ENCODE data around the gene DPH5. TPM values are rescaled to one million over a fixed set of nuclear protein-coding genes. Genes with fewer than 3 reads are reported as not detected.

DPH5 gene
- total RNA-seq, 1 experiment from 2014 or later: 23.8 TPM

DNA sequence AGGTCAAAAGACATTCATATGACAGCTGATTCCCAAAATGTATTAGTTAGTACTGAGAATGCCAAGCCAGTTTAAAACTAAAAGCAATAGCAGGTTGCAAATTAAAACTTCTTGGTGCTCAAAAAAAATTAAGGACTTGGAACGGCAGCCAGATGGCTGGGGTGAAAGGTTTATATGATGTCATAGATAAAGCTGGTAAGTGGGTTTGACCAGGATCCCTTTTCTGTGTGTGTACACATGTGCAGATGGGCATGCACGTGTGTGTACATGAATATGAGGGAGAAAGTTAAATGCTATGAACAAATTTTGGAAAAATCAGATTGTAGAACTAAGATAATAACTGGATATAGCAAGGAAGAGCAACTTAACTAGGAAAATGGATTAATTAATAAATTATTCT is 39.1 kb upstream of the DPH5 start:
- TF ChIP-seq, protein P1, sequence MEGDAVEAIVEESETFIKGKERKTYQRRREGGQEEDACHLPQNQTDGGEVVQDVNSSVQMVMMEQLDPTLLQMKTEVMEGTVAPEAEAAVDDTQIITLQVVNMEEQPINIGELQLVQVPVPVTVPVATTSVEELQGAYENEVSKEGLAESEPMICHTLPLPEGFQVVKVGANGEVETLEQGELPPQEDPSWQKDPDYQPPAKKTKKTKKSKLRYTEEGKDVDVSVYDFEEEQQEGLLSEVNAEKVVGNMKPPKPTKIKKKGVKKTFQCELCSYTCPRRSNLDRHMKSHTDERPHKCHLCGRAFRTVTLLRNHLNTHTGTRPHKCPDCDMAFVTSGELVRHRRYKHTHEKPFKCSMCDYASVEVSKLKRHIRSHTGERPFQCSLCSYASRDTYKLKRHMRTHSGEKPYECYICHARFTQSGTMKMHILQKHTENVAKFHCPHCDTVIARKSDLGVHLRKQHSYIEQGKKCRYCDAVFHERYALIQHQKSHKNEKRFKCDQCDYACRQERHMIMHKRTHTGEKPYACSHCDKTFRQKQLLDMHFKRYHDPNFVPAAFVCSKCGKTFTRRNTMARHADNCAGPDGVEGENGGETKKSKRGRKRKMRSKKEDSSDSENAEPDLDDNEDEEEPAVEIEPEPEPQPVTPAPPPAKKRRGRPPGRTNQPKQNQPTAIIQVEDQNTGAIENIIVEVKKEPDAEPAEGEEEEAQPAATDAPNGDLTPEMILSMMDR (IDR thresholded peaks at IDR 0.05; ENCODE audit: insufficient read depth in 1 of 2, low read depth in 1 of 2, low read length in 1 of 2, severe bottlenecking in 1 of 2, unreplicated experiment in 1 of 2): no peak
- POLR2A ChIA-PET: no interaction called here
- Mint-ChIP-seq H3K4me1 (ENCODE audit: low read depth, unreplicated experiment) (no peaks in the 10 kb centered on the region), H3K9me3 (ENCODE audit: unreplicated experiment) (no peaks in the 10 kb centered on the region), H3K36me3 (ENCODE audit: insufficient read depth, unreplicated experiment) (no peaks in the 10 kb centered on the region), H3K27ac (ENCODE audit: unreplicated experiment) (no peak overlapping the region), H3K27me3 (ENCODE audit: insufficient read depth, unreplicated experiment) (peaks cover 6% of the 10 kb centered on the region), H3K4me3 (ENCODE audit: unreplicated experiment) (no peak overlapping the region)
- H3K4me1 ChIP-seq: no peaks in the 10 kb centered on the region
- H3K4me3 ChIP-seq (ENCODE audit: low read depth, low read length): no peak overlapping the region
- BruUV-seq (replicated peaks): no TSS peak
- intact Hi-C loops (cut with micrococcal nuclease; ENCODE audit: unreplicated experiment): no loop called here
- H3K27me3 ChIP-seq (replicated peaks; ENCODE audit: control insufficient read depth, insufficient read depth, low read length): no peaks in the 10 kb centered on the region
- H3K9me3 ChIP-seq: no peaks in the 10 kb centered on the region
- H3K36me3 ChIP-seq (ENCODE audit: control insufficient read depth, insufficient read depth, low read length): no peaks in the 10 kb centered on the region
- CTCF ChIA-PET: no interaction called here
- no peak for DNase-seq

- intact Hi-C loops (cut with micrococcal nuclease; ENCODE audit: unreplicated experiment): no loop called here
- no peak overlapping the region for H3K4me3 ChIP-seq (ENCODE audit: low read depth, low read length)
- TF ChIP-seq, protein P1 (IDR thresholded peaks at IDR 0.05; ENCODE audit: insufficient read depth in 1 of 2, low read depth in 1 of 2, low read length in 1 of 2, severe bottlenecking in 1 of 2, unreplicated experiment in 1 of 2): no peak
- no peaks in the 10 kb centered on the region for H3K36me3 ChIP-seq (ENCODE audit: control insufficient read depth, insufficient read depth, low read length)
- no peaks in the 10 kb centered on the region for H3K9me3 ChIP-seq
- DNase-seq: no peak
- no peaks in the 10 kb centered on the region for H3K27me3 ChIP-seq (replicated peaks; ENCODE audit: control insufficient read depth, insufficient read depth, low read length)
- Mint-ChIP-seq H3K27me3 (ENCODE audit: insufficient read depth, unreplicated experiment) (no peaks in the 10 kb centered on the region), H3K27ac (ENCODE audit: unreplicated experiment) (no peak overlapping the region), H3K9me3 (ENCODE audit: unreplicated experiment) (no peaks in the 10 kb centered on the region), H3K4me3 (ENCODE audit: unreplicated experiment) (no peak overlapping the region), H3K36me3 (ENCODE audit: insufficient read depth, unreplicated experiment) (no peaks in the 10 kb centered on the region), H3K4me1 (ENCODE audit: low read depth, unreplicated experiment) (no peaks in the 10 kb centered on the region)
- no TSS peak for BruUV-seq (replicated peaks)
- ChIA-PET POLR2A (no interaction called here), CTCF (no interaction called here)
- no peaks in the 10 kb centered on the region for H3K4me1 ChIP-seq
Observed at GRCh38 chr1:101060992-101061391, 35.4 kb upstream of the DPH5 start.

GRCh38 chr1:101059945-101060542 is 34.5 kb upstream of the DPH5 start:
- no peaks in the 10 kb centered on the region for H3K4me1 Mint-ChIP-seq (ENCODE audit: low read depth, unreplicated experiment)
- POLR2A ChIA-PET: no interaction called here

More at GRCh38 chr1:101059945-101060542, 34.5 kb upstream of the DPH5 start:
- Mint-ChIP-seq H3K27me3 (ENCODE audit: insufficient read depth, unreplicated experiment) (no peaks in the 10 kb centered on the region), H3K27ac (ENCODE audit: unreplicated experiment) (no peak overlapping the region), H3K9me3 (ENCODE audit: unreplicated experiment) (no peaks in the 10 kb centered on the region), H3K4me3 (ENCODE audit: unreplicated experiment) (no peak overlapping the region), H3K36me3 (ENCODE audit: insufficient read depth, unreplicated experiment) (no peaks in the 10 kb centered on the region)
- TF ChIP-seq, protein P1 (IDR thresholded peaks at IDR 0.05; ENCODE audit: insufficient read depth in 1 of 2, low read depth in 1 of 2, low read length in 1 of 2, severe bottlenecking in 1 of 2, unreplicated experiment in 1 of 2): no peak
- H3K9me3 ChIP-seq: no peaks in the 10 kb centered on the region
- no peaks in the 10 kb centered on the region for H3K27me3 ChIP-seq (replicated peaks; ENCODE audit: control insufficient read depth, insufficient read depth, low read length)
- CTCF ChIA-PET: no interaction called here
- no TSS peak for BruUV-seq (replicated peaks)
- H3K4me3 ChIP-seq (ENCODE audit: low read depth, low read length): no peak overlapping the region
- no peaks in the 10 kb centered on the region for H3K4me1 ChIP-seq
- H3K36me3 ChIP-seq (ENCODE audit: control insufficient read depth, insufficient read depth, low read length): no peaks in the 10 kb centered on the region
- intact Hi-C loops (cut with micrococcal nuclease; ENCODE audit: unreplicated experiment): no loop called here
- no peak for DNase-seq

Data from Caco-2 (cell line).